ENCODE data around the gene LONRF2.

DNA sequence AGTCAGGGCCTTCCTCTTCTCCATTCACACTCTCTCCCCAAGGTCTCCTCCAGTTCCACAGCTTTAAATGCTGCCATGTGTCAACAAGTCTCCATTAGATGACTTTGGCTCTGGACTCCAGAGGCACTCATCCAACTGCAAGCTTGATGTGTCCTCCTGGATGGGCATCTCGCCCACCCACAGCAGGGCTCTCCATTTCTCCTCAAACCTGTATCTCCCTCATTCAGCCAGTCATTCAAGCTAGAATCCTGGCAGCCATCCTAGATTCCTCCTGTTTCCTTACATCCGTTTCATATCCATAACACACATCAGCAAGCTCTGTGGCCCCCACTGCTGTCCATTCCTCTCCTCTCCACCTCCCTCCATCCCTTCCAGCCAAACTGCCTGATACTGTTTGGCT lies 91.5 kb downstream of the LONRF2 start:
- TF ChIP-seq EZH2phosphoT487 (IDR thresholded peaks at IDR 0.05; ENCODE audit: low read depth, severe bottlenecking, unreplicated experiment) = no peak
- TF ChIP-seq, protein P1, sequence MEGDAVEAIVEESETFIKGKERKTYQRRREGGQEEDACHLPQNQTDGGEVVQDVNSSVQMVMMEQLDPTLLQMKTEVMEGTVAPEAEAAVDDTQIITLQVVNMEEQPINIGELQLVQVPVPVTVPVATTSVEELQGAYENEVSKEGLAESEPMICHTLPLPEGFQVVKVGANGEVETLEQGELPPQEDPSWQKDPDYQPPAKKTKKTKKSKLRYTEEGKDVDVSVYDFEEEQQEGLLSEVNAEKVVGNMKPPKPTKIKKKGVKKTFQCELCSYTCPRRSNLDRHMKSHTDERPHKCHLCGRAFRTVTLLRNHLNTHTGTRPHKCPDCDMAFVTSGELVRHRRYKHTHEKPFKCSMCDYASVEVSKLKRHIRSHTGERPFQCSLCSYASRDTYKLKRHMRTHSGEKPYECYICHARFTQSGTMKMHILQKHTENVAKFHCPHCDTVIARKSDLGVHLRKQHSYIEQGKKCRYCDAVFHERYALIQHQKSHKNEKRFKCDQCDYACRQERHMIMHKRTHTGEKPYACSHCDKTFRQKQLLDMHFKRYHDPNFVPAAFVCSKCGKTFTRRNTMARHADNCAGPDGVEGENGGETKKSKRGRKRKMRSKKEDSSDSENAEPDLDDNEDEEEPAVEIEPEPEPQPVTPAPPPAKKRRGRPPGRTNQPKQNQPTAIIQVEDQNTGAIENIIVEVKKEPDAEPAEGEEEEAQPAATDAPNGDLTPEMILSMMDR (IDR thresholded peaks at IDR 0.05; ENCODE audit: poor library complexity) = no peak

Measured in hepatocyte (in vitro differentiated cells).